K562 (cell line): ENCODE measurements around the gene MAGIX. TPM values are rescaled to one million over a fixed set of nuclear protein-coding genes. Genes with fewer than 3 reads are reported as not detected.

Source experiments
- ATF6 ChIP-seq: sonication (generic); formaldehyde crosslinking; IDR thresholded peaks from 2 replicates; pipeline ENCODE4 v1.4.0; 2020; ENCODE audit warnings: mild to moderate bottlenecking, missing genetic modification reagents
- CBFB ChIP-seq: sonication (generic); formaldehyde crosslinking; IDR thresholded peaks from 2 replicates; pipeline ENCODE4 v1.4.0; 2020; ENCODE audit warnings: mild to moderate bottlenecking, missing genetic modification reagents
- CCAR2 ChIP-seq: fragments of 200-400 bp; formaldehyde crosslinking; IDR thresholded peaks from 2 replicates; pipeline ENCODE4 v1.6.1; 2017; ENCODE audit warnings: mild to moderate bottlenecking, low read depth, low read length
- HDAC3 ChIP-seq: fragments of 450-650 bp; IDR thresholded peaks from 2 replicates; pipeline ENCODE4 v1.6.1; 2018; ENCODE audit warnings: borderline replicate concordance, mild to moderate bottlenecking, moderate library complexity; ENCODE audit not compliant: partially characterized antibody
- HNRNPL ChIP-seq: fragments of 200-400 bp; formaldehyde crosslinking; IDR thresholded peaks from 2 replicates; pipeline ENCODE4 v1.6.1; 2017; ENCODE audit warnings: low read depth, mild to moderate bottlenecking, low read length
- IRF9 ChIP-seq: fragments of 450-650 bp; IDR thresholded peaks from 2 replicates; pipeline ENCODE4 v1.6.1; 2016; ENCODE audit warnings: missing biosample characterization, missing genetic modification characterization
- KAT7 ChIP-seq: sonication (generic); formaldehyde crosslinking; IDR thresholded peaks from 2 replicates; pipeline ENCODE4 v1.8.0; 2022; ENCODE audit warnings: missing genetic modification reagents, mild to moderate bottlenecking, borderline replicate concordance
- MAFF ChIP-seq: IDR thresholded peaks from 2 replicates; pipeline ENCODE4 v1.6.1; 2012; ENCODE audit warnings: low read length, improper control_type of control experiment
- NCOA6 ChIP-seq: fragments of 450-650 bp; IDR thresholded peaks from 2 replicates; pipeline ENCODE4 v1.6.1; 2017; ENCODE audit warnings: mild to moderate bottlenecking
- PKNOX1 ChIP-seq: fragments of 450-650 bp; IDR thresholded peaks from 2 replicates; pipeline ENCODE4 v1.6.1; 2016
- POLR2H ChIP-seq: IDR thresholded peaks from 2 replicates; pipeline ENCODE4 v1.6.1; 2016; ENCODE audit warnings: missing genetic modification characterization, low read depth, mild to moderate bottlenecking, control low read depth, missing compliant biosample characterization, moderate library complexity
- RAD21 ChIP-seq, 2 experiments: fragments of 250-450 bp in 1 of 2; fragments of 450-650 bp in 1 of 2; sonication (Bioruptor Pico) in 1 of 2; formaldehyde crosslinking in 1 of 2; IDR thresholded peaks in 1 of 2; conservative IDR thresholded peaks in 1 of 2; 2 replicates each; pipeline versions ENCODE4 v1.4.0 to v1.8.0; 2020 to 2022; ENCODE audit warnings: mild to moderate bottlenecking in 2 of 2, moderate library complexity in 1 of 2
- RBM34 ChIP-seq: fragments of 200-400 bp; formaldehyde crosslinking; IDR thresholded peaks from 2 replicates; pipeline ENCODE4 v1.6.1; 2018; ENCODE audit warnings: low read length, borderline replicate concordance; ENCODE audit not compliant: insufficient read depth
- SNAPC5 ChIP-seq: fragments of 250-450 bp; sonication (Bioruptor Pico); IDR thresholded peaks from 2 replicates; pipeline ENCODE4 v1.8.0; 2021; ENCODE audit warnings: moderate library complexity, mild to moderate bottlenecking, inconsistent platforms
- SP1 ChIP-seq: sonication (generic); formaldehyde crosslinking; IDR thresholded peaks from 2 replicates; pipeline ENCODE4 v1.8.1; 2022; ENCODE audit warnings: mild to moderate bottlenecking, missing genetic modification reagents
- THAP12 ChIP-seq: fragments of 250-450 bp; sonication (Bioruptor Pico); IDR thresholded peaks from 2 replicates; pipeline ENCODE4 v1.9.0; 2021; ENCODE audit warnings: mild to moderate bottlenecking, inconsistent platforms
- USF1 ChIP-seq: sonication (generic); formaldehyde crosslinking; IDR thresholded peaks from 2 replicates; pipeline ENCODE4 v1.9.0; 2022; ENCODE audit warnings: mild to moderate bottlenecking, missing genetic modification reagents
- ZFP1 ChIP-seq: fragments of 450-650 bp; formaldehyde crosslinking; IDR thresholded peaks from 2 replicates; pipeline ENCODE4 v1.4.0; 2020; ENCODE audit warnings: mild to moderate bottlenecking, mixed read lengths
- ZNF584 ChIP-seq: fragments of 200-800 bp; sonication (Bioruptor generic); IDR thresholded peaks from 2 replicates; pipeline ENCODE4 v1.6.1; 2016; ENCODE audit warnings: low read depth, mild to moderate bottlenecking, missing genetic modification characterization, missing compliant biosample characterization
- polyA plus RNA-seq, 8 experiments: library from polyadenylated mRNA; depleted of rRNA in 4 of 8; stranded (reverse) in 5 of 8; unstranded in 3 of 8; fragments of >200 nt; fragmentation: Nextera tagmentation in 2 of 8; fragmentation: Illumina TruSeq in 1 of 8; extraction: Ambion mirVana in 2 of 8; extraction: Trizol in 1 of 8; gene quantifications; 2 replicates each; pipeline versions ENCODE4 v1.2.1 to v1.2.3, GENCODE V29; 2011 to 2014; ENCODE audit warnings: inconsistent platforms in 1 of 8, missing spikeins in 1 of 8
- total RNA-seq, 7 experiments: library from RNA; depleted of rRNA in 6 of 7; stranded (reverse); fragments of >200 nt in 6 of 7; fragmentation: Illumina TruSeq in 2 of 7; extraction: Trizol in 2 of 7; gene quantifications; 2 replicates each; pipeline versions ENCODE4 v1.2.1 to v1.2.3, GENCODE V29; 2011 to 2021; ENCODE audit warnings: low replicate concordance in 1 of 7

Gene MAGIX
- total and polyA plus RNA-seq, 9 of the 15 experiments (the other 6 are each of a cell fraction or from before 2014, with no cell fraction given): 0.08 to 3.5 (median 0.47) TPM

GRCh38 chrX:49199906-49200771 is 37.6 kb downstream of the MAGIX start, which contains the start of gene SYP (continued):
- TF ChIP-seq HNRNPL (peak; percentile 55; the same call in 1 of the 2 replicates), ATF6 (peak; percentile 82; the same call in 1 of the 2 replicates), RAD21 (CRISPR knock-in tag; conservative IDR thresholded peaks at IDR 0.05 in 1 of 2, IDR thresholded peaks at IDR 0.05 in 1 of 2) (peak in 1 of 2 experiments; percentile 27; a peak in 2 of 4 replicates), POLR2H (tag) (peak; percentile 82), IRF9 (tag) (no peak), PKNOX1 (no peak), RBM34 (no peak), CBFB (CRISPR knock-in tag) (no peak), NCOA6 (no peak; the same call in 1 of the 2 replicates), ZNF584 (CRISPR knock-in tag) (peak; percentile 90), MAFF (no peak), SNAPC5 (no peak), KAT7 (CRISPR knock-in tag) (peak; percentile 51; the same call in 1 of the 2 replicates), HDAC3 (no peak), USF1 (CRISPR knock-in tag) (no peak), SP1 (CRISPR knock-in tag) (peak; percentile 88), THAP12 (CRISPR knock-in tag) (no peak), CCAR2 (no peak), ZFP1 (no peak)
